HG03432 (cell line): ENCODE results near the gene ATXN7L1.

ENCODE experiments used
- ATAC-seq: cut with Tn5 transposase; IDR thresholded peaks from one replicate; pipeline ENCODE4 v1.9.1; 2021; ENCODE audit warnings: mild to moderate bottlenecking, moderate library complexity; ENCODE audit not compliant: unreplicated experiment

Gene ATXN7L1

DNA sequence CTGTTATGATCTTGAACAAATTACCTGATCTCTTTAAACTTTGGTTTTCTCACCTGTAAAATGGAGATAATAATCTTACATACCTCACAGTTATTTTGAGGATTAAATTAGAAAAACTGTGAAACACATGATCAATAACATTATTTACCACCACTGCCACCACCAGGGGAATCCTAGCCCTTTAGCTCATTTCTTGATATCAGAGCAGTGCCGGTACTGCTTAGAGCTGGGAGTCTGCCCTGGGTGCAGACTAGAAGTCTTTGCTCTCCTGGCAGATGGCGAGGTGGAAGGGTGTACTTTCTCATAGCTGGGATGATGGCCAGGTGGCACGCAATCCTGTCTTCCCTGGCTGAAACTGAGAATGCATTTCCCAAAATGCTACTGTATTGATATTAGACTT lies 282.4 kb downstream of the ATXN7L1 start:
- no peak for ATAC-seq

DNA sequence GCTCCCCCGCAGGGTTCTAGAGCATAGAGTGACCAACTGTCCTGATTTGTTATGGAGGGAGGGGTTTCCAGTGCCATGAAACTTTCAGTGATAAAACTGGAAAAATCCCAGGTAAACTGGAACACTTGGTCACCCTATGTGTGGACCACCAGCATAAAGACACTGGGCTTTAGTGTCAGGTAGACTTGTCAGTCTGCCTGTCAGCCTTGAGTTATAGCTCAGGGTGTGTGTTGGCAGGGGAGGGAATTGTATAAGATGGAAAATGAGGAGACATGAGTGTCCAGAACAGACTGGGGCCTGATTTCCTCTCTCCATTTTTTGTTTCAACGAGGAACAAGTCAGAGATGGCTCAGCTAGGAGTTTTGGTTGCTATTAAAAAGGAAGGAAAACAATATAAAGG lies 284.9 kb downstream of the ATXN7L1 start:
- ATAC-seq: no peak

DNA sequence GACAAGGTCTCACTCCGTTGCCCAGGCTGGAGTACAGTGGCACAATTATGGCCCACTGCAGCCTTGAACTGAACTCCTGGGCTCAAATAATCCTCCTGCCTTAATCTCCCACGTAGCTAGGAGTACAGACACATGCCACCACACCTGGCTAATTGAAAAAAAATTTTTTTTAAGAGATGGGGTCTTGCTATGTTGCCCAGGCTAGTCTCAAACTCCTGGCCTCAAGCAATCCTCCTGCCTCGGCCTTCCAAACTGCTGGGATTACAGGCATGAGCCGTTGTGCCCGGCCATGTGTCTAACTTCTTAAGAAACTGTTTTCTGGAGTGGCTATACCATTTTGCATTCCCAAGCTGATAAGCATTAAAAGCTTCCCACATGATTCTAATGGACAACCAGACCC lies 285.6 kb downstream of the ATXN7L1 start:
- ATAC-seq: no peak

DNA sequence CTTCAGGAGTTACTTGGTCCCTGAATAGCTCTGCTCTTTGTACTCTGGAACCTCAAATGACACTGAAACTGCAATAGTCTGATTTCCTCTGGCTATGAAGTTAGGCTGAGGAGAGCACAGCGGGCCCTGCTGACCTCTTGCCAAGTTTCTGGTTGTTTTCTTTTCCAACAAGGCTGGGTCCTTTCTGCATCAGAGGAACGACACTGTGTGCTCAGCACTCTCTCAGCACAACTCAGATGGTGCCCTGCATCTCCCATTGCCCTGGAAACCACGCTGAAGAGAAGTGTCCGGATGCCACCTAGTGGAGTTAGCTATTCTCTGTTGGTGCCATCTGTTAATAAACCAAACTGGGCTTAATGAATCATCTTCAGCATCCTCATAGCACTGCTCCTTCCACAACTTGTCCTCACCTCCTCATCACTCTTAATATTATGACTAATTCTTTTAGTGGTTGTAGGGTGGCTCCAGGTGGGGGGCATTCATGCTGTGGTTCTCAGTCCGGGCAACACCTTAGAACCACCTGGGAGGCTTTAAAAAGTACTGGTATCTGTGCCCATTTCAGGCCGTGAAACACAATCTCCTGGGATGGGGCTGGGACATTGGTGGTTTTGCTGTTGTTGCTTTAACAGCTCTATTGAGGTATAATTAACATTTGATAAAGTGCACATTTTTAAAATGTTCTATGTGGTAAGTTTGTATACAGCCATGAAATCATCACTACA lies 286.9 kb downstream of the ATXN7L1 start:
- ATAC-seq: peak; percentile 89

DNA sequence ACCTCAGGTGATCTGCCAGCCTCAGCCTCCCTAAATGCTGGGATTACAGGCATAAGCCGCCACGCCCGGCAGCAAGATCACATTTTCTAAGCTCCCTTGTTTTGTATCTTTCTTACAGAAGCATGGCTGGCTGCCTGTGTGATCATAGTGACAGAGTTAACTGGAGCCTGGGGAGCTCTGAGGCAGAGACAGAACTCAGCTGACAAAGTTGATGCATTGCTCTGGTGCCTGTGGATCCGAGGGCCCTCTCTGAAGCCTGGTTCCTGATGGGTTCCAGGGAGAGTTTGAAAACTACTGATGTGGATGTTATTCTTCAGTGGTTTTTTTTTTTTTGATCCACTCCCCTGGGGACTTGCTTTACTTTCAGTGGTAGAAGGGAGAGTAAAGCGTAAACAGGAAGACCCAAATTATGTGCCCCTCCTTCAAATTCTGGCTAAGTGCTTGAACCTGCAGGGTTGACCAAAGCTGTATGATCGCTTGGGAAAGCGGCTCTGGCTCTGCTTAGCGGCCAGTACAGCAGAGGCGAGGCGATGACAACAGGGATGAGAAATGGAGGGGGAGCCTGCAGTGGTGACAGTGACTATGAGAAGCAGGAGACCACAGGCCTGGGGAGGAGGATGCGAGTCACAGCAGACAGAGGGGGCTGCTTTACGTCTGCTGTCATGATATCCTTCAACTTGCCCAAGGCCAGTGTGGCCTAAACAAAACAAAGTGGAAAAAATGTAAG lies 288.3 kb downstream of the ATXN7L1 start:
- no peak for ATAC-seq

DNA sequence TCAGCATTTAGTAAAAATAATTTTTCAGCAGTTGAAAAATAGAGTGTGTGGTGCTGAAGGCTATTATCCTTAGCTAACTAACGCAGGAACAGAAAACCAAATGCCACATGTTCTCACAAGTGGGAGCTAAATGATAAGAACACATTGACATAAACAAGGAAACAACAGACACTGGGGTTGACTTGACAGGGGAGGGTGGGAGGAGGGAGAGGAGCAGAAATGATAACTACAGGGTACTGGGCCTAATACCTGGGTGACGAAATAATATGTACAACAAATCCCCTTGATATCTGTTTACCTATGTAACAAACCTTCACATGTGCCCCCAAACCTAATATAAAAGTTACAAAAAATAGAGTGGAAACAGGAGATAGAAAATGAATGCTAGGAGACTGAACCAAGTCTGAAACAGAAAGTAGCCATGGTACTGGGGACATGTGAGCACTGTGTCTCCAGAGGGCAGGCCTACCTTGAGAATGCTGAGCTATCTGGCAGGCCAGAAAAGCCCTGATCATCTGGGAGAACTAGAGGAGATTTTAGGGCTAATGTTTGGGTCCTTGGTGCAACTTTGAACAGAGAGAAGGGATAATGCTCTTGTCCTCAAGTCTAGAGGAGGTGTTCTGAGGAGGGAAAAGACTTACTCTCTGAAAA lies 290.4 kb downstream of the ATXN7L1 start:
- ATAC-seq: peak; percentile 34

DNA sequence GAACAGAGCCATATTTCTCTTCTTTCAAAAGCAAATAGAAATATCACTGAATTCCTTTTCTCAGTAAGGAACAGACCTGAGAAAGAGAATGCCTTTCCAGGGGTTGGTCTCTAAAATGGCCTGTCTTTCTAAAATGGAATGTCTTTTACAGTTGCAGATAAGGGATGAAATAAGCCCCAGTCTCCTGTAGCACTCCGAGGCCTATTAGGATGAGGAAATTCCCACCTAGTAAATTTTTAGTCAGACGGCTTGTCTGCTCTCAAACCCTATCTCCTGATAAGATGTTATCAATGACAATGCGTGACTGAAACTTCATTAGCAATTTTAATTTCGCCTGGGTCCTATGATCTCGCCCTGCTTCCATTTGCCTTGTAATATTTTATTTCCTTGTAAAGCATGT lies 292.2 kb downstream of the ATXN7L1 start:
- no peak for ATAC-seq

DNA sequence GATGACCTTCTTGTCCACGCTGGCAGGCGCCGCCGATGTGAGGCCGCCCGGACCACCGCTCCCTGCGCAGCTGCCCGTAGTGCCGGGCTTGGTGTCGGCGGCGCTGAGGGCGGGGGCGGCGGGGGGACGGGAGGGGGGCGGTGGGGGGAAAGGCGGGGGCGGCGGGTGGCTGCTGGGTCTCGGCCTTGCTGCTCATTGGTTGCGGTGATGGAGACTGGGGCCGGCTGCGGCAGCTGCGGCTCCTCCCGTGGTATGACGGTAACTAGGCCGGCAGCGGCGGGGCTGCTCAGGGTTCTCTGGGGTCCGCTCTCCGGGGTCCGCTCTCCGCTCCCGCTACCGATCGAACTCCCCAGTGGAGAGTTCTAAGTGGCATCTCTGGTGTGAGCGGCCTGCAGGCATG lies 293.3 kb downstream of the ATXN7L1 start:
- ATAC-seq: no peak

DNA sequence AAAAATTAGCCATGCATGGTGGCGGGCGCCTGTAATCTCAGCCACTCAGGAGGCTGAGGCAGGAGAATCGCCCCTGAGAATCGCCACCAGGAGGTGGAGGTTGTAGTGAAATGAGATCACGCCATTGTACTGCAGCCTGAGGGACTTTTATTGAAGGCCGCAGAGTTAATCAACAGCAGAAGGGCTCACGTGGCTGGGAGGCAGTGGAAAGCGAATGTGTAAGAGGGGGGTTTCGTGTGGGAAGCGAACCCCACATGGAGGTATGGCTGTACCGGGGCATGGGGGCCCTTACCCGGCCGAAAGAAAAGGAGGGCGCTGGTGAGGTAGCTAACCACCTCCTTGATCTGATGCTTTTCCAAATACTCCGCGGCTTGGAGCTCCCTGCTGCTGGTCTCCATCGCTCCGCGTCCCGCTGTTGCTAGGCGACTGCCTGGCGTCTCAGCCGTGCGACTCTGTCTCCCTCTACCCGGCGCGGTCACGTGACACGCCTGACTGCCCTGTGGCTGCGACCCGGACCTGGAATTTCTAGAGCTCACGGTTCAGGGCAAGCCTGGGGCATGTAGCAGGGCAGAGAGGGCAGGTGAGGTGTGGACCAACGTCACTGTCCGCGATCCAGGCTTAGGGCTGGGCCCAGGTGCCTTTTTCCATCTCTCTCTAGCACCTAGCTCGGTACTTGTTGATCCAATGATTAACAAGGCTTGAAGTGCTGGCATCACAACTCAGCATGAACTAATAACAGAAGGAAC lies 295.2 kb downstream of the ATXN7L1 start, which contains the start of gene EFCAB10:
Gene EFCAB10, minus strand, starts transcription at position 428 of the 746 bp plus-strand sequence. Its CDS starts 30 bp downstream, at position 398.
- ATAC-seq: peak; percentile 90

DNA sequence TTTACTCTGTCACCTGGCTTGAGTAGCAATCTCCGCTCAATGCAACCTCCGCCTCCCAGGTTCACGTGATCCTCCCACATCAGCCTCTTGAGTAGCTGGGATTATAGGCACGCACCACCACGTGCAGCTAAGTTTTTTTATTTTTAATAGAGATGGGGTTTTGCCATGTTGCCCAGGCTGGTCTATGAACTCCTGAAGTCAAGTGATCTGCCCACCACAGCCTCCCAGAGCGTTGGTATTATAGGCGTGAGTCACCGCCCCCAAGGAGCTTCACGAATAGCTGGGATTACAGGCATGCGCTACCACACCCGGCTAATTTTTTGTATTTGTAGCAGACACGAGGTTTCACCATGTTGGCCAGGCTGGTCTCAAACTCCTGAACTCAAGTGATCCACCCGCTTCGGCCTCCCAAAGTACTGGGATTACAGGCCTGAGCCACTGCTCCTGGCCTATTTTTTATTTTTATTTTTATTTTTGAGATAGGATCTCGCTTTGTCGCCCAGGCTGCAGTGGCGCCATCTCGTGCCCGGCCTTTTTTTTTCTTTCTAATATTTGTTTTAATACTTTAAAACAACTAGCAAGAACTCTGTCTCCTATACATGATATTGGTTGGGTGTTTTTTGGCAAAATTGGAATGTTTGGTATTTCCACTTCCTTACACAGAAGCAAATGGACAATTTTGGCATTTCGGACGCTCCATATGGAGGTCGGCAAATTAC lies 296.2 kb downstream of the ATXN7L1 start:
- ATAC-seq: no peak

DNA sequence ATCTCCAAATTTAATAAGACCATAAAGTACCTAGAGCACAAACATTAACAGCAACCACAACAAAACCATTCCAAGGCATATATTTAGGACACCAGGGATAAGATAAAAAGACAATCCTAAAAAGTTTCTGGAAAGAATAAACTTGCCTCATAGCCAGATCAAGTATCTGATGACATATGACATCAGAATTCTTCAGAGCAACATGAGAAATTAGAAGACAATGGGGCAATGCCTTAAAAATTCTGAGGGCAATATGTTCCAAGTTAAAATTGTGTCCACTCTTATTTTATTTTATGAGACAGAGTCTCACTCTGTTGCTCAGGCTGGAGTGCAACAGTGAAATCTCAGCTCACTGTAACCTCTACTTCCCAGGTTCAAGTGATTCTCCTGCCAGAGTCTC lies 297.9 kb downstream of the ATXN7L1 start:
- no peak for ATAC-seq

DNA sequence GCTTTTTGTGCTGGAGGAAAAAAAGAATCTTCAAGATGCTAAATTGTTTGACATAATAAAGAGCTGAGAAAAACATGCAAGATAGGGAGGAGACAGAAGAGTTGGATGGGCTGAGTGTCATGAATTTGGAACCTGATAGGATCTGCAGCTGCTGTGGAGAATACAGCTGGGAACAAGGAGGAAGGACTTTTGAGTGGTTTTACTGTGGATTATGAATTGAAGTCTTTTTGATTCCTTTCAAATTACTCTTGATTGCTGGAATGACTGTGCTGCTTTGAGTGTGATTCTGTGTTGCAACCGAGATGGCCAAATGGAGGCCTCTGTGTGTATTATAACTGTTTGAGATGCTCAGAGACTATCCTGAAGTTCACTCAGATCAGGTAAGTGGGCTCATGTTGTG lies 299.1 kb downstream of the ATXN7L1 start:
- no peak for ATAC-seq

DNA sequence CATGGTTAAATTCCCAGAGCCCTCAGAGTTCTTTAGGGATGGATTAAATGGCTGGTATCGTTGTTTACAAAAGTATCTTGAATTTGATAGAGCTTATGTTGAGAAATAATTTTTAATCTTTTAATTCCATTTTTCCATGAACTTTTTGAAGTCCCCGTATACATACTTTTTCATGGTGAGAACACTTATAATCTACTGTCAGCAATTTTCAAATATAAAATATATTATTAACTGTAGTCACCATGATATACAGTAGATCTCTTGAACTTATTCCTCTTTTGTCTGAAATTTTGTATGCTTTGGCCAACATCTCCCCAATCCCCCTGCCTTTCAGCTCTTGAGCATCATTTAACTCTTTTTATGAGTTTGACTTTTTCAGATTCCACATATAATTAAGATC lies 304.5 kb downstream of the ATXN7L1 start:
- ATAC-seq: no peak

DNA sequence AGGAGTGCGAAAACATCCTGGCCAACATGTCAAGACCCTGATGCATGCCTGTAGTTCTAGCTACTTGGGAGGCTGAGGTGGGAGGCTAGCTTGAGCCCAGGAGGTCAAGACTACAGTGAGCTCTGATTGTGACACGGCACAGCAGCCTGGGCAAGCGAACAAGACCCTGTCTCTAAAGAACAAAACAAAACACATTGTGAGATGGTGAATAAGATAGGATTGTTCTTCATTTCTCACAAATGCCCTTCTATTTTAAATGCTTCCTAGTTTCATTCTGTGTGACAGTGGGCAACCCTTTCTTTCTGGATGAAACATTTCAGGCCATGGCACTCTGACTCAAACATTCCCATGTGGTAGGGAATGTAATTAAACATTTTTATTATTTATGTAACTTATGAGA lies 308.6 kb downstream of the ATXN7L1 start:
- no peak for ATAC-seq

DNA sequence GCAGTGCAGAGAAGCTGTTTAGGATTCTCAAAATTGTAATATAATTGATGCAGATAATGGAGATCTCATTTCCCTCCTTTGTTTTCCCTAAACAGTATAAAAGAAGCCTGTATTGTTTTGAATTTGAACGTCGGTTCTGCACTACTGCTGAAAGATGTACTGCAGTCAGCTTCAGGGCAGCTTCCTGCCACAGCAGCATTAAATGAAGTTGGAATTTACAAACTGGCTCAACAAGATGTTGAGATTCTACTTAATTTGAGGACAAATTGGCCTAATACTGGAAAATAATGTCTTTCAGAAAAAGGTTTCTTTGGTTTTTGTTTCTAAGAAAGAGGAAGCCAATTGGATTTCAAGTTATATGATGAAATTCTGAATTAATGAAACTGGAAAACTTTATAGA lies 309.4 kb downstream of the ATXN7L1 start:
- ATAC-seq: no peak

DNA sequence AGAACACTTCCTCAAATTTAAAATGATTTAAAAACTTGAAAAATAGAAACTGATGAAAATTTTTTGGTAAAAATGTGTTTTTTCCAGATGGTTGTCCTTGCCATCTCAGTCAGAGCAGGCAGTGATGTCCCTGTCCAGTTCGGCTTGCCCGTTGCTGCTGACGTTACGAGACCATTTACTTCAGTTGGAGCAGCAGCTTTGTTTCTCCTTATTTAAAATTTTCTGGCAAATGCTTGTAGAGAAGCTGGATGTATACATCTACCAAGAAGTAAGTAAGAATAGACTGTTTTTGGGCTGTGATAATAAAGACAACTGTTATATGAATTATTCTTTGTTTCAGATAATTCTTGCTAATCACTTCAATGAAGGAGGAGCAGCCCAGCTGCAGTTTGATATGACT lies 311.2 kb downstream of the ATXN7L1 start:
- ATAC-seq: no peak

DNA sequence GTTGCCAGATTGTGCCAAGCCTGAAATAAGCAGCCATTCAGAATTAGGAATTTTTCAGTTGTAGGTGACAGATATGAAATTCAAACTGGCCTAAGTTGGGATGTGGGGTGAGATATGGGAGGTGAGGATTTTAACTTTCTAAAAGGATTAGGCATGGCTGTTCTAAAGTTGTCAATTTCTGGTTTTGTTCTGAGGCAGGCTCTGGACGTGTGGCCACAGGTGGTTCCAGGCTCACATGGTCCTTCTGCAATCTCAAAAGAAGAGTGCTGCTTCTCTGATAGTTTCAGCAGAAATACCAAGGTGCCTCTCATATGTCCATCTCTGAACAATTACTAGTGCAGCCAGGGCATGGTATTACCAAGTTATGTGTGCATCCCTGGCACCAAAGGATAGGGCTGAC lies 316.5 kb downstream of the ATXN7L1 start:
- no peak for ATAC-seq
